Kidney (tissue), 14 donors: ENCODE measurements around the gene NCKAP5. TPM values are rescaled to one million over a fixed set of nuclear protein-coding genes. Genes with fewer than 3 reads are reported as not detected.

Experiments
- DNase-seq, 5 donors: peaks; one replicate each; pipeline ENCODE4 v3.0.0-alpha.2; 2013 to 2020
- FAIRE-seq: peaks from 2 replicates; lab custom pipeline; 2012; peaks lifted over from hg19 to GRCh38; lab: Jason Lieb, UNC
- H3K27ac ChIP-seq, 2 donors: one replicate each; pipeline ENCODE4 v1.7.0; 2013; ENCODE audit warnings: low read depth in 2 of 2, low read length in 2 of 2, inconsistent platforms in 1 of 2
- H3K27me3 ChIP-seq: one replicate; pipeline ENCODE4 v1.7.1; 2013; ENCODE audit warnings: low read length, inconsistent platforms; ENCODE audit not compliant: control insufficient read depth, insufficient read depth
- H3K36me3 ChIP-seq, 3 donors: one replicate each; pipeline versions ENCODE4 v1.7.0 to v1.7.1; 2013; ENCODE audit warnings: low read length in 3 of 3, control low read depth in 1 of 3, inconsistent platforms in 1 of 3; ENCODE audit not compliant: insufficient read depth in 3 of 3, control insufficient read depth in 2 of 3
- H3K4me1 ChIP-seq, 3 donors: one replicate each; pipeline versions ENCODE4 v1.7.0 to v1.7.1; 2013; ENCODE audit warnings: low read length in 3 of 3, inconsistent platforms in 1 of 3, low read depth in 1 of 3; ENCODE audit not compliant: control insufficient read depth in 2 of 3, insufficient read depth in 2 of 3
- H3K4me3 ChIP-seq, 3 donors: one replicate each; pipeline versions ENCODE4 v1.7.0 to v1.8.1; 2013; ENCODE audit warnings: low read length in 3 of 3, control low read depth in 1 of 3, inconsistent platforms in 1 of 3
- H3K9ac ChIP-seq, 3 donors: one replicate each; pipeline versions ENCODE4 v1.7.0 to v1.7.1; 2013; ENCODE audit warnings: low read length in 3 of 3, control low read depth in 1 of 3, inconsistent platforms in 1 of 3
- H3K9me3 ChIP-seq, 3 donors: one replicate each; pipeline versions ENCODE4 v1.7.0 to v1.7.1; 2013; ENCODE audit warnings: low read length in 3 of 3, control low read depth in 1 of 3, inconsistent platforms in 1 of 3; ENCODE audit not compliant: control insufficient read depth in 2 of 3, insufficient read depth in 1 of 3
- intact Hi-C: fragments of 100-400 bp; cut with DNase I; formaldehyde crosslinking; loops from one replicate; pipeline ENCODE4 v1.11.1; 2022
- polyA plus RNA-seq: library from polyadenylated mRNA; stranded (reverse); fragments of 350-450 nt; fragmentation: Illumina TruSeq; extraction: RNeasy Lipid Tissue Mini Kit (QIAGEN cat#74804); gene quantifications from one replicate; pipeline ENCODE4 v1.2.3, GENCODE V29; 2014; ENCODE audit warnings: low read depth, low replicate concordance; ENCODE audit not compliant: insufficient read depth
- total RNA-seq: library from RNA; stranded (reverse); fragmentation: NEBNext Ultra II Directional; extraction: Animal tissue kit (Norgen Biotek cat#: 25700); gene quantifications from one replicate; pipeline ENCODE4 v1.2.1, GENCODE V29; 2021
- TF ChIP-seq, protein P1 (sequence below): IDR thresholded peaks from 3 replicates; pipeline ENCODE4 v1.5.1; 2012; ENCODE audit warnings: mild to moderate bottlenecking, moderate library complexity, borderline replicate concordance; ENCODE audit not compliant: insufficient read depth; ENCODE audit errors: extremely low read depth
- donor health status: control.
- donor health status: control.
- donor health status: control.
- donor health status: control.
- donor health status: control.
- donor health status: DM: yes; HTN: yes; CAD: no.
- donor health status: Normal renal cell carcinoma (clear cell type).

Gene NCKAP5
- total and polyA plus RNA-seq, 2 donors from 2014 or later: 1.8 to 2.9 TPM

DNA sequence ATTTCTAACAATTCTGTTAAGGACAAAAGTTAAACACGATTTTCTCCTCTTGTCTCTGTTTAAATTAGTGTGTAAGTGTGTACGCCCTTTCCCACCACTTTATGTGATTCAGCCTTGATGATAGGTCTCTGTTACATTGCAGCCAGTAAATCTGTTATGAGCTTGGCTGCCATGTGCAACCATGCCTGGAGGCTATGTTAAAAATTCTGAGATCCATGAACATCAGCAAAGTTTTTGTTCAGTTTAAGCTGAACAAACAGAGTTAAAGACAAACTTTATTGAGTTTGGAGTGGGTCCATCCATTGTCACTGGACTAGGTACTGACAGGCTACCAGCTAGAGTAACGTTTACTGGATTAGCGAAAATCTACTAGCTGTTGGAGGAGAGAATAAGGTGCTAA lies 110.4 kb downstream of the NCKAP5 start:
- H3K9me3 ChIP-seq: no peaks in the 10 kb centered on the region
- no peak overlapping the region for H3K27ac ChIP-seq
- H3K4me3 ChIP-seq: no peak overlapping the region
- no peaks in the 10 kb centered on the region for H3K4me1 ChIP-seq
- no peak overlapping the region for H3K9ac ChIP-seq
- TF ChIP-seq, protein P1, sequence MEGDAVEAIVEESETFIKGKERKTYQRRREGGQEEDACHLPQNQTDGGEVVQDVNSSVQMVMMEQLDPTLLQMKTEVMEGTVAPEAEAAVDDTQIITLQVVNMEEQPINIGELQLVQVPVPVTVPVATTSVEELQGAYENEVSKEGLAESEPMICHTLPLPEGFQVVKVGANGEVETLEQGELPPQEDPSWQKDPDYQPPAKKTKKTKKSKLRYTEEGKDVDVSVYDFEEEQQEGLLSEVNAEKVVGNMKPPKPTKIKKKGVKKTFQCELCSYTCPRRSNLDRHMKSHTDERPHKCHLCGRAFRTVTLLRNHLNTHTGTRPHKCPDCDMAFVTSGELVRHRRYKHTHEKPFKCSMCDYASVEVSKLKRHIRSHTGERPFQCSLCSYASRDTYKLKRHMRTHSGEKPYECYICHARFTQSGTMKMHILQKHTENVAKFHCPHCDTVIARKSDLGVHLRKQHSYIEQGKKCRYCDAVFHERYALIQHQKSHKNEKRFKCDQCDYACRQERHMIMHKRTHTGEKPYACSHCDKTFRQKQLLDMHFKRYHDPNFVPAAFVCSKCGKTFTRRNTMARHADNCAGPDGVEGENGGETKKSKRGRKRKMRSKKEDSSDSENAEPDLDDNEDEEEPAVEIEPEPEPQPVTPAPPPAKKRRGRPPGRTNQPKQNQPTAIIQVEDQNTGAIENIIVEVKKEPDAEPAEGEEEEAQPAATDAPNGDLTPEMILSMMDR: no peak
- H3K36me3 ChIP-seq: no peaks in the 10 kb centered on the region
- DNase-seq (no peak), FAIRE-seq (no peak)
- intact Hi-C loops: no loop called here
- no peaks in the 10 kb centered on the region for H3K27me3 ChIP-seq

DNA sequence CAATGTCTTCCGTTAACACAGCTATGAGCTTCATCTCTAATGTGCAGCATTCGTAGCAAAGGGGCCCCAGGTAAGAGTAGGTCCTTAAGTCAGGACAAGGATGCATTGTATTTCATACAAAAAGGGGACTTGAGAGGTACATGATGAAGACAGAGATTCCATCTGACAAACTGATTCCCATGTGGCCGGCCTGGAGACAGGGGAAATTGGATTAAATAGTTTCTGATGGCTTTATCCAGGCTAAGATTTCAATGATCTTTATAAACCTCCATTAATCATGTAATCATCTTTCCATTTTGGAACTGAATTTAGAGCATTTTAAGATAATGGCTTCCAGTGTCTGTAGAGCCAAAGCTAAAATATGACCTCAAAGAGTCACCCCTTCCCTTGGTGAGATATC lies 111.3 kb downstream of the NCKAP5 start:
- no peaks in the 10 kb centered on the region for H3K27me3 ChIP-seq
- H3K27ac ChIP-seq: no peak overlapping the region
- H3K4me3 ChIP-seq: no peak overlapping the region
- H3K4me1 ChIP-seq: no peaks in the 10 kb centered on the region
- DNase-seq (no peak), FAIRE-seq (no peak)
- H3K9ac ChIP-seq: no peak overlapping the region
- H3K9me3 ChIP-seq: no peaks in the 10 kb centered on the region
- intact Hi-C loops: no loop called here
- no peaks in the 10 kb centered on the region for H3K36me3 ChIP-seq
- TF ChIP-seq, protein P1: no peak

DNA sequence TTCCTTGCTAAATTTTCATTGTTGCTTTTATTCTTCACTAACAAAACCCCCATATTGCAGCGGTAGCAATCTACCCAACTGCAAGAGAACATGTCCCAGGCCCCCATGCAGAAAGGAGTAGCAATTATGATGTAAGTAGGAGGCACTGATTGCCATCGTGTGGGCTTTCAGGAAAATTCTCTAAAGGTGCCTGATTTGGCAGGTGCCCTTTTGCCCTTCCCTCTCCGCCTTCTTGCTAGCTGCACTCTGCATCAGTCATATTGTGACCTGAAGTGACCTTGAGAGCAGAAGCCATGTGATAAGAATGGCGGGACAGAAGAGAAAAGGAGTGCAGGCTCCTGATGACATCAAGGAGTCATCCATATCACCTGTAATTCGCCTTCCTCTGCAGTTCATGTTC lies 112.1 kb downstream of the NCKAP5 start:
- Histone ChIP-seq H3K27me3 (no peaks in the 10 kb centered on the region), H3K9me3 (no peaks in the 10 kb centered on the region), H3K4me1 (no peaks in the 10 kb centered on the region), H3K4me3 (no peak overlapping the region), H3K9ac (no peak overlapping the region), H3K36me3 (no peaks in the 10 kb centered on the region), H3K27ac (no peak overlapping the region)
- intact Hi-C loops: no loop called here
- TF ChIP-seq, protein P1: no peak
- no peak for FAIRE-seq
- DNase-seq: no peak

DNA sequence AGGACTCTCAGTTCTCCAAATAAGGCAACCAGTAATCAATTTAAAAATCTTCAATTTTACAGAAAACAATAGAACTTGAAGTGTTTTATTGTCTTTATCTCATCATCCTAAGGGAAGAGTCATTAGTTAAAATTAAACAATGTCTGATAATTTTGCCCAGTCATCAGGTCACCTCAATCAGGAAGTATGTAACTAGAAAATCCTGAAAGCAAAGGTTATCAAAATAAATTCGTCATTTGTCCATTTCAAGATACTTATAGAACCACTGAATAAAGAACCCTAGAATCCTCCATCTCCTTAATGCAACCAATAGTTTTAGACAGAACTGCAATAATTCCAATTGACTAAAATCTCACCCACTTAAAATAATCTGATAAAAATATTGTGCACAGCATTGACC lies 115.2 kb downstream of the NCKAP5 start:
- Histone ChIP-seq H3K4me3 (no peak overlapping the region), H3K9me3 (no peaks in the 10 kb centered on the region), H3K4me1 (no peaks in the 10 kb centered on the region), H3K27me3 (no peaks in the 10 kb centered on the region), H3K9ac (no peak overlapping the region), H3K36me3 (no peaks in the 10 kb centered on the region), H3K27ac (no peak overlapping the region)
- intact Hi-C loops: no loop called here
- DNase-seq: no peak
- TF ChIP-seq, protein P1: no peak
- no peak for FAIRE-seq
